Panc1 (cell line): Measurements from ENCODE around the gene GSTK1. TPM values are rescaled to one million over a fixed set of nuclear protein-coding genes. Genes with fewer than 3 reads are reported as not detected.

ENCODE experiments used
- ATAC-seq: fragments of 200-7000 bp; cut with Tn5 transposase; 2 replicates; pipeline ENCODE4 v1.9.1; 2020; ENCODE audit warnings: mild to moderate bottlenecking, moderate library complexity
- BruUV-seq: library from RNA; stranded (reverse); fragments of 400-500 nt; replicated peaks from 2 replicates; lab custom pipeline; 2021; lab: Mats Ljungman, UMichigan
- CTCF ChIA-PET: fragments of 300-600 bp; sonication (Branson Sonifier 250); formaldehyde crosslinking; loops from one replicate; lab custom pipeline; 2022; ENCODE audit warnings: antibody characterized with exemption; lab: Charles Lee
- POLR2A ChIA-PET: fragments of 300-600 bp; sonication (Branson Sonifier 250); formaldehyde crosslinking; loops from one replicate; lab custom pipeline; 2022; ENCODE audit warnings: antibody characterized with exemption; lab: Charles Lee
- DNase-seq: peaks from one replicate; pipeline ENCODE4 v3.0.0-alpha.2; 2010; ENCODE audit warnings: low read depth, low spot score
- H3K27ac ChIP-seq: 2 replicates; pipeline ENCODE4 v1.5.1; 2011; ENCODE audit warnings: mild to moderate bottlenecking, low read length, inconsistent platforms
- H3K27me3 ChIP-seq: fragments of 200-500 bp; sonication (Bioruptor generic); 2 replicates; pipeline ENCODE4 v1.6.0; 2014; ENCODE audit warnings: low read length, inconsistent platforms; ENCODE audit not compliant: control insufficient read depth, insufficient read depth
- H3K36me3 ChIP-seq: fragments of 200-500 bp; sonication (Bioruptor generic); 2 replicates; pipeline ENCODE4 v1.5.1; 2014; ENCODE audit warnings: inconsistent platforms, mild to moderate bottlenecking, low read length, moderate library complexity; ENCODE audit not compliant: control insufficient read depth, insufficient read depth
- H3K4me1 ChIP-seq: 2 replicates; pipeline ENCODE4 v1.5.1; 2011; ENCODE audit warnings: inconsistent platforms, mild to moderate bottlenecking, low read length, moderate library complexity; ENCODE audit not compliant: control insufficient read depth, insufficient read depth
- H3K4me3 ChIP-seq, 2 experiments: 2 replicates each; pipeline ENCODE4 v1.5.1; 2011 to 2012; ENCODE audit warnings: low read depth in 2 of 2, low read length in 2 of 2, mild to moderate bottlenecking in 2 of 2, inconsistent platforms in 1 of 2, moderate library complexity in 1 of 2
- H3K9me3 ChIP-seq: fragments of 200-500 bp; sonication (Bioruptor generic); 2 replicates; pipeline ENCODE4 v1.5.1; 2014; ENCODE audit warnings: low read depth, mild to moderate bottlenecking, inconsistent platforms, low read length, moderate library complexity; ENCODE audit not compliant: control insufficient read depth, insufficient read depth
- POLR2AphosphoS5 ChIP-seq: IDR thresholded peaks from 2 replicates; pipeline ENCODE4 v1.6.1; 2012; ENCODE audit warnings: mild to moderate bottlenecking, low read depth, low read length, moderate library complexity
- REST ChIP-seq, 2 experiments: IDR thresholded peaks; 2 replicates each; pipeline ENCODE4 v1.6.1; 2011 to 2012; ENCODE audit warnings: low read depth in 2 of 2, control low read depth in 1 of 2, low read length in 1 of 2, mild to moderate bottlenecking in 1 of 2, moderate library complexity in 1 of 2; ENCODE audit not compliant: insufficient read depth in 1 of 2
- SIN3A ChIP-seq: IDR thresholded peaks from 2 replicates; pipeline ENCODE4 v1.6.1; 2012; ENCODE audit warnings: low read depth, mild to moderate bottlenecking, low read length, moderate library complexity, borderline replicate concordance; ENCODE audit not compliant: insufficient read depth
- TCF7L2 ChIP-seq: IDR thresholded peaks from 2 replicates; pipeline ENCODE4 v1.6.1; 2011; ENCODE audit warnings: mild to moderate bottlenecking, low read depth, low read length, inconsistent platforms
- in situ Hi-C: cut with HindIII; loops from 2 replicates; pipeline ENCODE4 v1.10.0; 2016; ENCODE audit warnings: low sequenced_read_pairs, low pct_unique_long_range_greater_than_20kb
- intact Hi-C: fragments of 100-400 bp; cut with micrococcal nuclease; formaldehyde crosslinking; loops from one replicate; pipeline ENCODE4 v1.10.0; 2022; ENCODE audit not compliant: unreplicated experiment
- total RNA-seq: library from RNA; stranded (reverse); gene quantifications from one replicate; pipeline ENCODE4 v1.2.1, GENCODE V29; 2021; ENCODE audit not compliant: unreplicated experiment
- TF ChIP-seq, protein P1 (sequence below): fragments of 450-650 bp; IDR thresholded peaks from 2 replicates; pipeline ENCODE4 v1.5.1; 2017; ENCODE audit warnings: mild to moderate bottlenecking

GSTK1 gene
- total RNA-seq, 1 experiment from 2014 or later, result 100 TPM

DNA sequence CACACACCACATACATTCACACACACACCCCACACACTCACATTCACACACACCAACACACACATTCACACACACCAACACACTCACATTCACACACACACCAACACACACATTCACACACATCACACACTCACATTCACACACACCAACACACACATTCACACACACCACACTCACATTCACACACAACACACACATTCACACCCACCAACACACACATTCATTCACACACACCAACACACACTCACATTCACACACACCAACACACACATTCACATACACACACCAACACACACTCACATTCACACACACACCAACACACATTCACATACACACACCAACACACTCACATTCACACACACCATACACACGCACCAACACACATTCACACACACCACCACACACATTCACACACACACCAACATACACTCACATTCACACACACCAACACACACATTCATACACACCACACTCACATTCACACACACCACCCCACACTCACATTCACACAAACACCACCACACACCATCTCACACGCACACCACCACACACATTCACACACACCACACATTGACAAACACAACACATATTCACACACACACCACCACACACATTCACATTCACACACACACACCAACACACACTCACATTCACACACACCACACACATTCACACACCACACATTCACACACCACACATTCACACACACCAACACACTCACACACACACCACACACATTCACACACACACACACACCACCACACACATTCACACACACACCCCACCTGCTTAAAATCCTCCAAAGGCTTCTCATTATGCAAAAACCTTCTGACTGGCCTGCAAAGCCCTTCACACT, 32.4 kb upstream of the GSTK1 start:
- in situ Hi-C loops, result no loop called here
- CTCF ChIA-PET, result no interaction called here
- intact Hi-C loops, result no loop called here

GRCh38 chr7:143233816-143234532, 29.3 kb upstream of the GSTK1 start:
- CTCF ChIA-PET, result no interaction called here
- intact Hi-C loops (no loop called here), in situ Hi-C loops (no loop called here)
- POLR2A ChIA-PET, result no interaction called here
- Histone ChIP-seq H3K27me3 (no peaks in the 10 kb centered on the region), H3K4me3 (no peak overlapping the region), H3K9me3 (no peaks in the 10 kb centered on the region), H3K4me1 (no peaks in the 10 kb centered on the region), H3K27ac (no peak overlapping the region), H3K36me3 (no peaks in the 10 kb centered on the region)
- TF ChIP-seq, protein P1, sequence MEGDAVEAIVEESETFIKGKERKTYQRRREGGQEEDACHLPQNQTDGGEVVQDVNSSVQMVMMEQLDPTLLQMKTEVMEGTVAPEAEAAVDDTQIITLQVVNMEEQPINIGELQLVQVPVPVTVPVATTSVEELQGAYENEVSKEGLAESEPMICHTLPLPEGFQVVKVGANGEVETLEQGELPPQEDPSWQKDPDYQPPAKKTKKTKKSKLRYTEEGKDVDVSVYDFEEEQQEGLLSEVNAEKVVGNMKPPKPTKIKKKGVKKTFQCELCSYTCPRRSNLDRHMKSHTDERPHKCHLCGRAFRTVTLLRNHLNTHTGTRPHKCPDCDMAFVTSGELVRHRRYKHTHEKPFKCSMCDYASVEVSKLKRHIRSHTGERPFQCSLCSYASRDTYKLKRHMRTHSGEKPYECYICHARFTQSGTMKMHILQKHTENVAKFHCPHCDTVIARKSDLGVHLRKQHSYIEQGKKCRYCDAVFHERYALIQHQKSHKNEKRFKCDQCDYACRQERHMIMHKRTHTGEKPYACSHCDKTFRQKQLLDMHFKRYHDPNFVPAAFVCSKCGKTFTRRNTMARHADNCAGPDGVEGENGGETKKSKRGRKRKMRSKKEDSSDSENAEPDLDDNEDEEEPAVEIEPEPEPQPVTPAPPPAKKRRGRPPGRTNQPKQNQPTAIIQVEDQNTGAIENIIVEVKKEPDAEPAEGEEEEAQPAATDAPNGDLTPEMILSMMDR, result no peak
- no peak for TF ChIP-seq TCF7L2
- no peak for TF ChIP-seq SIN3A
- TF ChIP-seq REST (IDR thresholded peaks at IDR 0.05; ENCODE audit: insufficient read depth in 1 of 2, low read depth in 2 of 2, low read length in 1 of 2), result no peak
- TF ChIP-seq POLR2AphosphoS5, result no peak
- no peak for ATAC-seq
- no peak for DNase-seq
- no TSS peak for BruUV-seq

More for the DNA sequence above, 32.4 kb upstream of the GSTK1 start:
- TF ChIP-seq SIN3A, result no peak
- TF ChIP-seq TCF7L2, result no peak
- Histone ChIP-seq H3K27me3 (no peaks in the 10 kb centered on the region), H3K9me3 (no peaks in the 10 kb centered on the region), H3K4me3 (no peak overlapping the region), H3K27ac (no peak overlapping the region), H3K36me3 (no peaks in the 10 kb centered on the region), H3K4me1 (no peaks in the 10 kb centered on the region)
- POLR2A ChIA-PET, result interaction anchor here (0.6 kb wide), 1 partner anchor 179 kb away, joined by 7 read pairs; no protein-coding TSS in a partner anchor
- BruUV-seq, result no TSS peak
- ATAC-seq (no peak), DNase-seq (no peak)

- intact Hi-C loops, result no loop called here
- H3K4me3 ChIP-seq, result no peak overlapping the region
- H3K36me3 ChIP-seq, result no peaks in the 10 kb centered on the region
- no peak for ATAC-seq
- no peak overlapping the region for H3K27ac ChIP-seq
- H3K4me1 ChIP-seq, result no peaks in the 10 kb centered on the region
- no peak for DNase-seq
- BruUV-seq, result no TSS peak
- POLR2A ChIA-PET, result no interaction called here
- TF ChIP-seq REST (IDR thresholded peaks at IDR 0.05; ENCODE audit: insufficient read depth in 1 of 2, low read depth in 2 of 2, low read length in 1 of 2) (no peak), SIN3A (no peak), POLR2AphosphoS5 (no peak), TCF7L2 (no peak)
- TF ChIP-seq, protein P1, result no peak
- in situ Hi-C loops, result no loop called here
- CTCF ChIA-PET, result no interaction called here
- H3K9me3 ChIP-seq, result no peaks in the 10 kb centered on the region
- no peaks in the 10 kb centered on the region for H3K27me3 ChIP-seq
Measured at GRCh38 chr7:143234533-143234875, 28.7 kb upstream of the GSTK1 start.
